ENCODE measurements around the gene RAP1GAP.

Gene RAP1GAP

GRCh38 chr1:21669258-21670058 lies at the start of gene RAP1GAP:
RAP1GAP (minus strand) TSS chr1:21669357; CDS start chr1:21620032, 49,325 bp downstream.
- Histone ChIP-seq H3K27me3 (ENCODE audit: control insufficient read depth, insufficient read depth, low read length) (peaks cover 49% of the 10 kb centered on the region), H3K4me1 (ENCODE audit: control insufficient read depth, insufficient read depth, low read length) (peaks cover 31% of the 10 kb centered on the region), H3K36me3 (ENCODE audit: control insufficient read depth, insufficient read depth, low read length) (no peaks in the 10 kb centered on the region), H3K4me3 (ENCODE audit: low read length) (no peak within 1 kb of the TSS), H3K9me3 (ENCODE audit: control insufficient read depth, low read length) (no peaks in the 10 kb centered on the region), H3K9ac (ENCODE audit: low read length) (peak within 1 kb of the TSS; percentile 48)

GRCh38 chr1:21716169-21716568 lies 47.0 kb upstream of the RAP1GAP start:
- no peaks in the 10 kb centered on the region for H3K27me3 ChIP-seq (ENCODE audit: control insufficient read depth, insufficient read depth, low read length)
- no peak overlapping the region for H3K9ac ChIP-seq (ENCODE audit: low read length)
- no peaks in the 10 kb centered on the region for H3K36me3 ChIP-seq (ENCODE audit: control insufficient read depth, insufficient read depth, low read length)
- no peaks in the 10 kb centered on the region for H3K4me1 ChIP-seq (ENCODE audit: control insufficient read depth, insufficient read depth, low read length)
- no peaks in the 10 kb centered on the region for H3K9me3 ChIP-seq (ENCODE audit: control insufficient read depth, low read length)
- H3K4me3 ChIP-seq (ENCODE audit: low read length): no peak overlapping the region

- Histone ChIP-seq H3K36me3 (ENCODE audit: control insufficient read depth, insufficient read depth, low read length) (no peaks in the 10 kb centered on the region), H3K4me1 (ENCODE audit: control insufficient read depth, insufficient read depth, low read length) (no peaks in the 10 kb centered on the region), H3K4me3 (ENCODE audit: low read length) (no peak overlapping the region), H3K9ac (ENCODE audit: low read length) (no peak overlapping the region), H3K9me3 (ENCODE audit: control insufficient read depth, low read length) (no peaks in the 10 kb centered on the region), H3K27me3 (ENCODE audit: control insufficient read depth, insufficient read depth, low read length) (no peaks in the 10 kb centered on the region)
These were observed 38.7 kb upstream of the RAP1GAP start for GRCh38 chr1:21707891-21708290.

DNA sequence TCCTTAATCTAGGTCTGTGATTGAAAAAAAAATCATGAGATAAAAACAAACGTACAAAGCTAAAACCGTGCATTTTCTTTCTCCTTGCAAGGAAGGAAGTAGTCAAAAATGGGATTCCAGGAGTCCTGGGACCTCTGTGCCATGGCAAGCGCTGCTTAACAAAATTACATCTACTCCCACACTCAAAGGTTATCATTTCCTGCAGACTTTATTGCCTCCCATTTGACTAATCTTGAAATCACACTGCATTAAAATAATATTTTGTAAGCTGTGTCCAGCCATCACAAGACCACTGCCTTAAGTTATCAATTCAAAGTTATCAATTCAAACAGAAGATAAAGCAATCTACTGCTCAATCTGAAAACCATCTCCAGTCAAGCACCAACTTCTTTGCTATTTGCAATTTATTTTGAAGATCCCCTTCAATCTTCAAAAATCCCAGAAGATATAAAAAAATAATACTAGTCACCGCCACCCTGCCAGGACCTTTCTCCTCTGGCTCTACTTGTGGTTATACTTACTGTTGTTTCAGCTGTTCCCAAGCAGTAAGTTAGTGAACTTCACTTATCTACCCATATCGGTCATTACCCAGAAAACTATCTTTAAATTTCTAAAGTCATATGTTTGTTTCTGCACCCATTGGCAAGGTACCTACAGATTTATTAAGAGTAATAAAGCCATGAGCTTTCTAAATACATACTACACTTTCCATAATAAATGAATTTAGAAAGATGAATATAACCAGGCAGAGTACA lies 38.1 kb upstream of the RAP1GAP start:
- Histone ChIP-seq H3K4me1 (ENCODE audit: control insufficient read depth, insufficient read depth, low read length) (no peaks in the 10 kb centered on the region), H3K9me3 (ENCODE audit: control insufficient read depth, low read length) (no peaks in the 10 kb centered on the region), H3K27me3 (ENCODE audit: control insufficient read depth, insufficient read depth, low read length) (no peaks in the 10 kb centered on the region), H3K36me3 (ENCODE audit: control insufficient read depth, insufficient read depth, low read length) (no peaks in the 10 kb centered on the region), H3K9ac (ENCODE audit: low read length) (no peak overlapping the region), H3K4me3 (ENCODE audit: low read length) (no peak overlapping the region)

DNA sequence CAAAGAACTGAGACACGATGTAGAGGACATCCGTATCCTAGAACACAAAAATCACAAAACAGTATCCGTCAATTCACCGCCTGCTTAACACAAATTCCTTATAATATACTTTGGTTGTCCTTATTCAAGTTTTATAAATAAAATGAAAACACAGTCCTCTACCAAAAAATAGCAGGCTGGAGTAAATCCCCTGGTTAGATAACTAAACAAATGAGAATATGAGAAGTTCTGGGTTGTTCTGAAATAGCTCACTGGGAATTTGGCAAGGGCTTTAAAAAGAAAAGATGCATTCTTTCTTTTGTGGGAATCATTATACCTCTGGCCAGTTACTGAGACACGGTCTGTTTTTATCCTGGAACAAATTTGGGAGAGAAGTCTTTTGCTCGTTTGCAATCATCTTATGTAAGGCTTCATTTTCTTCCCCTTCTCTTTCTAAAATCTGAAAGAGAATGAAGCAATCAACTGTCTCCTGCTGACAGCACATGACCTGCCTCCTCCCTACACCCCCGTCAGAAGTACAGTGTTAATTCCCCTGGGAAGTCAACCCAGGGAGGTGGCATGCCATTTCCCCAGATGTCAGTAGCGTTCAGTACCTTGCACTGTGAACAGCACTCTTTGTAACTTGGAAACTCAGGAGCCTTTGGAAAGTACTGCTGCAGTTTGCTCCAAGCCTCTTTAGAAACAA lies 37.1 kb upstream of the RAP1GAP start:
- no peak overlapping the region for H3K4me3 ChIP-seq (ENCODE audit: low read length)
- no peaks in the 10 kb centered on the region for H3K27me3 ChIP-seq (ENCODE audit: control insufficient read depth, insufficient read depth, low read length)
- no peaks in the 10 kb centered on the region for H3K4me1 ChIP-seq (ENCODE audit: control insufficient read depth, insufficient read depth, low read length)
- no peaks in the 10 kb centered on the region for H3K9me3 ChIP-seq (ENCODE audit: control insufficient read depth, low read length)
- H3K9ac ChIP-seq (ENCODE audit: low read length): no peak overlapping the region
- H3K36me3 ChIP-seq (ENCODE audit: control insufficient read depth, insufficient read depth, low read length): peaks cover 4% of the 10 kb centered on the region

DNA sequence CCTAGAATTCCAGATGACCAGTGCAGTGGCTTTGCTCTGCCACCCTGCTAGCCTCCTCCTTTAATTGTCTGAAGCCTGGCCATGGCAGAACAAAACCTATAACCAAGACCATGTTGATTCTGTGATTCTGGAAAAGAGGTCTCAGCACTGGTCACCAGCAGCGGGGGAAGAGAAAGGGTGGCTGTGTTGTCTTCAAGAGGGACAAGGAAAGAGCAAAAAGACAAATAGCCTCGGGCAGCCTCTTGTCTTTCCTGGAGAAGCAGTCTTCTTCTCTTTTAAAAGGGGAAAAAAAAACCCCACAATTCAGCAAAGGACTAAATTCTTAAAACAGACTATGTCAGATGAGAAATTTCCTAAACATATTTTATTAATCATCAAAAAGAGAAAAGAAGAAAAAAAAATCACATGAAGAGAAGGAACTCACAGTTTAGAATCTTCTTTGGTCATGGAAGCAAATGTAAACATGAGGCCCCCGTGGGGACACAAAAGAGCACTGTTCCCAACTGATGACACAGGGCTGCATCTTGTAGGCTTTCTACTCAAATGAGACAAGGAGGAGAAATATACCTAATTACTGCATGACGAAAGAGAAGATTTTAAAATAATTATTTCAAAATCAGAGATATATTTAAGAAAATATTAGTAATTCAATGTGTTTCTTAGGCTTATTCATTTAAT lies 36.3 kb upstream of the RAP1GAP start:
- H3K9ac ChIP-seq (ENCODE audit: low read length): no peak overlapping the region
- no peaks in the 10 kb centered on the region for H3K4me1 ChIP-seq (ENCODE audit: control insufficient read depth, insufficient read depth, low read length)
- H3K27me3 ChIP-seq (ENCODE audit: control insufficient read depth, insufficient read depth, low read length): no peaks in the 10 kb centered on the region
- no peaks in the 10 kb centered on the region for H3K9me3 ChIP-seq (ENCODE audit: control insufficient read depth, low read length)
- H3K4me3 ChIP-seq (ENCODE audit: low read length): no peak overlapping the region
- peaks cover 5% of the 10 kb centered on the region for H3K36me3 ChIP-seq (ENCODE audit: control insufficient read depth, insufficient read depth, low read length)

DNA sequence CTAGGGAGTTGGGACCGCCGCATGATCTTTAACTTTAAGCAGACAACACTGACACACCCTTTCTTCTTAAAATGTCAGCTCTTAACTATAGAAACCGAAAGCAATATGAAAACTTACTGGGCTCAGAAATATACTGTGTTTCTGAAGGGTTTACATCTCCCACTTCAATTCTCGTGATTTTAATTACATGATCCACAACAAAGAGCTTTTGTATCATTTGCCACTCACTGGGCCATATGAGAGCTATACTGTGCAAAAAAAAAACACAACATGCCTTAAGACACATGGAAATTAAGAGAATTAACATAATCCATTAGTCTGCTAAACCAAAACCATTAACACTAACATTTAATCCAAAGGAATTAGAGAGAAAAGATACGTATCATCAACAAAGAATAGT lies 35.0 kb upstream of the RAP1GAP start:
- no peaks in the 10 kb centered on the region for H3K9me3 ChIP-seq (ENCODE audit: control insufficient read depth, low read length)
- no peak overlapping the region for H3K4me3 ChIP-seq (ENCODE audit: low read length)
- H3K4me1 ChIP-seq (ENCODE audit: control insufficient read depth, insufficient read depth, low read length): no peaks in the 10 kb centered on the region
- H3K9ac ChIP-seq (ENCODE audit: low read length): no peak overlapping the region
- H3K27me3 ChIP-seq (ENCODE audit: control insufficient read depth, insufficient read depth, low read length): no peaks in the 10 kb centered on the region
- peaks cover 5% of the 10 kb centered on the region for H3K36me3 ChIP-seq (ENCODE audit: control insufficient read depth, insufficient read depth, low read length)

GRCh38 chr1:21703318-21703963 lies 34.3 kb upstream of the RAP1GAP start:
- peaks cover 5% of the 10 kb centered on the region for H3K36me3 ChIP-seq (ENCODE audit: control insufficient read depth, insufficient read depth, low read length)
- H3K4me3 ChIP-seq (ENCODE audit: low read length): no peak overlapping the region

GRCh38 chr1:21702780-21703179 lies 33.6 kb upstream of the RAP1GAP start:
- no peaks in the 10 kb centered on the region for H3K9me3 ChIP-seq (ENCODE audit: control insufficient read depth, low read length)
- no peak overlapping the region for H3K9ac ChIP-seq (ENCODE audit: low read length)
- no peaks in the 10 kb centered on the region for H3K27me3 ChIP-seq (ENCODE audit: control insufficient read depth, insufficient read depth, low read length)
- peaks cover 5% of the 10 kb centered on the region for H3K36me3 ChIP-seq (ENCODE audit: control insufficient read depth, insufficient read depth, low read length)
- H3K4me1 ChIP-seq (ENCODE audit: control insufficient read depth, insufficient read depth, low read length): no peaks in the 10 kb centered on the region
- H3K4me3 ChIP-seq (ENCODE audit: low read length): no peak overlapping the region

More at GRCh38 chr1:21703318-21703963, 34.3 kb upstream of the RAP1GAP start:
- no peak overlapping the region for H3K9ac ChIP-seq (ENCODE audit: low read length)
- no peaks in the 10 kb centered on the region for H3K9me3 ChIP-seq (ENCODE audit: control insufficient read depth, low read length)
- H3K4me1 ChIP-seq (ENCODE audit: control insufficient read depth, insufficient read depth, low read length): no peaks in the 10 kb centered on the region
- no peaks in the 10 kb centered on the region for H3K27me3 ChIP-seq (ENCODE audit: control insufficient read depth, insufficient read depth, low read length)

GRCh38 chr1:21701401-21701800 lies 32.2 kb upstream of the RAP1GAP start:
- H3K4me1 ChIP-seq (ENCODE audit: control insufficient read depth, insufficient read depth, low read length): no peaks in the 10 kb centered on the region
- no peaks in the 10 kb centered on the region for H3K27me3 ChIP-seq (ENCODE audit: control insufficient read depth, insufficient read depth, low read length)
- no peak overlapping the region for H3K9ac ChIP-seq (ENCODE audit: low read length)
- H3K36me3 ChIP-seq (ENCODE audit: control insufficient read depth, insufficient read depth, low read length): peaks cover 5% of the 10 kb centered on the region
- H3K9me3 ChIP-seq (ENCODE audit: control insufficient read depth, low read length): no peaks in the 10 kb centered on the region
- no peak overlapping the region for H3K4me3 ChIP-seq (ENCODE audit: low read length)

DNA sequence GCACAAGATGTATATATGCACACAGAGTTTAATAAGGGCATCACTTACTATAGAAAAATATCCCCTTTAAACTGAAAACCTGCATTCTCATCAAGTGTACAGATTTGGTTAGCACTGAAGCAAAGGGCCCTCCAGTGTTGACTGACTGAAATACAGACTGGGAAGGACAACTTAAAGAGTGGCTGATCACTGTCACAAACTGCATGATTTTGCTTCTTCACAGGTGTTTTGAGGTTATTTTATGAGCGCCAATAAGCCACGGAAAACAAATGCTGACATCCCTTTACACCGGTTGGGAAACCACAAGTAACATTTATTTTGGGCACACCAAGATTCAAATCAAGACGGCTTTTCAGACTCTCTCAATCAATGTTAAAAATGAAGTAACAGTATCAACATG lies 30.9 kb upstream of the RAP1GAP start:
- H3K4me3 ChIP-seq (ENCODE audit: low read length): no peak overlapping the region
- H3K4me1 ChIP-seq (ENCODE audit: control insufficient read depth, insufficient read depth, low read length): no peaks in the 10 kb centered on the region
- peaks cover 5% of the 10 kb centered on the region for H3K36me3 ChIP-seq (ENCODE audit: control insufficient read depth, insufficient read depth, low read length)
- no peak overlapping the region for H3K9ac ChIP-seq (ENCODE audit: low read length)
- H3K9me3 ChIP-seq (ENCODE audit: control insufficient read depth, low read length): no peaks in the 10 kb centered on the region
- no peaks in the 10 kb centered on the region for H3K27me3 ChIP-seq (ENCODE audit: control insufficient read depth, insufficient read depth, low read length)
